NCI-H524 (cell line): Measurements from ENCODE around the gene OPN5.

ENCODE experiments used
- DNase-seq, 2 experiments: peaks; one replicate each; lab custom pipeline; 2025; lab: John Stamatoyannopoulos, UW

Gene OPN5

GRCh38 chr6:47859175-47859574 is 77.3 kb downstream of the OPN5 start:
- DNase-seq = no peak

GRCh38 chr6:47862731-47863130 is 80.9 kb downstream of the OPN5 start:
- DNase-seq = no peak

GRCh38 chr6:47865206-47865605 is 83.4 kb downstream of the OPN5 start:
- DNase-seq = no peak

GRCh38 chr6:47875593-47875992 is 93.8 kb downstream of the OPN5 start:
- no peak for DNase-seq
